GM13976 (cell line): Measurements from ENCODE around the gene PDSS1.

Experiments used
- DNase-seq: peaks from one replicate; pipeline ENCODE4 v3.0.0; 2012; ENCODE audit warnings: low spot score
- in situ Hi-C: fragments of 300-500 bp; cut with MboI; formaldehyde crosslinking; loops from one replicate; pipeline ENCODE4 v1.12.0; 2022; ENCODE audit warnings: low sequenced_read_pairs, mixed read lengths, inconsistent platforms; ENCODE audit not compliant: unreplicated experiment
- TF ChIP-seq, protein P1 (sequence below): IDR thresholded peaks from 2 replicates; pipeline ENCODE4 v1.5.1; 2012; ENCODE audit warnings: borderline replicate concordance, mild to moderate bottlenecking; ENCODE audit not compliant: insufficient read depth; ENCODE audit errors: extremely low read depth, missing control alignments, control extremely low read depth

The PDSS1 gene

DNA sequence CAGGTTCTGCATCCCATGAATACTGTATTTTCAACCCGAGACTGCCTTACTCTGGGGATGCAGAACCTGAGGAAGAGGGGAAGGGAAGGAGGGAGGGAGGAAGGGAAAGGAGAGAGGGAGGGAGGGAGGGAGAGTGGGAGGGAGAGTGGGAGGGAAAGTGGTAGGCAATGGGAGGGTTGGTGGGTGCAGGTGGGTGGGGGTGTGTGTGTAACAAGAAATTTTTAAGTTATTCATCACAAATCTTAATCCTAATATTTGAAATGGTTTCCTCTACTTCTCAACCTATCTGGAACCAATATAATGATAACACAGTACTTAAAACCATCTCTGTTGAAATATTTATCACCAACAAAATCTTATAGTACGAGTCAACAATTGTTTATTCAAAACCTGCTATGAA lies 68.0 kb downstream of the PDSS1 start:
- TF ChIP-seq, protein P1, sequence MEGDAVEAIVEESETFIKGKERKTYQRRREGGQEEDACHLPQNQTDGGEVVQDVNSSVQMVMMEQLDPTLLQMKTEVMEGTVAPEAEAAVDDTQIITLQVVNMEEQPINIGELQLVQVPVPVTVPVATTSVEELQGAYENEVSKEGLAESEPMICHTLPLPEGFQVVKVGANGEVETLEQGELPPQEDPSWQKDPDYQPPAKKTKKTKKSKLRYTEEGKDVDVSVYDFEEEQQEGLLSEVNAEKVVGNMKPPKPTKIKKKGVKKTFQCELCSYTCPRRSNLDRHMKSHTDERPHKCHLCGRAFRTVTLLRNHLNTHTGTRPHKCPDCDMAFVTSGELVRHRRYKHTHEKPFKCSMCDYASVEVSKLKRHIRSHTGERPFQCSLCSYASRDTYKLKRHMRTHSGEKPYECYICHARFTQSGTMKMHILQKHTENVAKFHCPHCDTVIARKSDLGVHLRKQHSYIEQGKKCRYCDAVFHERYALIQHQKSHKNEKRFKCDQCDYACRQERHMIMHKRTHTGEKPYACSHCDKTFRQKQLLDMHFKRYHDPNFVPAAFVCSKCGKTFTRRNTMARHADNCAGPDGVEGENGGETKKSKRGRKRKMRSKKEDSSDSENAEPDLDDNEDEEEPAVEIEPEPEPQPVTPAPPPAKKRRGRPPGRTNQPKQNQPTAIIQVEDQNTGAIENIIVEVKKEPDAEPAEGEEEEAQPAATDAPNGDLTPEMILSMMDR: no peak
- no peak for DNase-seq
- in situ Hi-C loops: no loop called here

DNA sequence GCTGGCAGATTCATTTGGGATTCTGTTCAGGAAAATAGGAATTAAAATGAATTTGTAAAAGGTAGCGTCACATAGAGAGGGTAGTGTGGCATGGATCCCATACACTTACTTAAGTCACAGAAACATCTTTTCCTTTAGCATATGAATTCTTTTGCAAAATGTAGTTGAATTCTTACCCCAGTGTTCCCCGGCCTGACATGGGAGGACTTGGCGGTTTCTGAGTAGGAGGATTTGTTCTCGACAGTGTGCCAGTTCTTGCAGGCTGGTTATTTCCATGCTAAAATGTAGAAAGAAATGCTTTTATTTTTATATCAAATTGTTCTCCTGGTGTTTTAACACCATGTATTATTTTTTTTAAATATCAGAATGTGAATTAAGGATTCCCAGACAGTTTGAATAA lies 72.6 kb downstream of the PDSS1 start:
- no peak for DNase-seq
- TF ChIP-seq, protein P1: no peak
- in situ Hi-C loops: no loop called here

DNA sequence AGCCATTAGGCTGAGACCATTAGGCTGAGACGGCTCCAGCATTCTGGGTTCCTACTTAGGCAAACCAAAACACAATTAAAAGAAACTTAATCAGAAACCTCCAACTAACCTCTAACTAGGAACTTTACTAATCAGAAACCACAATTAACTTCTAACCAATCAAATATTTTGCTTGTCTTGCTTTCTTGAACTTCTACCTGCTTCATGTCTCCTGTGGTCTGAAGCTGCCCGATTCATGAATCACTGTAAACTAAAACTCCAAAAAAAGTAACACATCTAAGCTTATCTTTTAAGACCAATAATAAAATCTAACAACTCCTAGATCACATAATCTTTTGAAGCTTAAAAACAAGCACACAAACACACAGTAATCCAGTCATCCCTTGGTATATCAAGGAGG lies 76.1 kb downstream of the PDSS1 start:
- TF ChIP-seq, protein P1: no peak
- DNase-seq: no peak
- in situ Hi-C loops: no loop called here

DNA sequence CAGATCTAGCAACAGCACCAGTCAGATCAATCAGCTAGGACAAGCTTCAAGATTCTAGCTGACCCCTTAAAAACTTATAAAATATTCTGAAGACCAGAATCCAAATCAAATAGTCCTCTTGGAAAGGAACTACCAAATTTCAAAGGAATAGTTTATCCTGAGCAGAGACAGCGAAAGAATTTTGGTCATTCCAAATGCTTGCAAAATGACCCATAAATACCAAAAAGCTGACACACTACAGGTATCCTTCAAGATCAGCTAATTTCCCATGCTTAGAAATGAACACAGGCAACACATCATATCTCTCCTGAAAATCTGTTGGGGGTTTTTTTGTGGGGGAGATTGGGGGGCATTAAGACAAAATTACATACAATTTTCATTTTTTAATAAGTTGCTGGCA lies 78.8 kb downstream of the PDSS1 start:
- no peak for DNase-seq
- TF ChIP-seq, protein P1: no peak
- in situ Hi-C loops: no loop called here

DNA sequence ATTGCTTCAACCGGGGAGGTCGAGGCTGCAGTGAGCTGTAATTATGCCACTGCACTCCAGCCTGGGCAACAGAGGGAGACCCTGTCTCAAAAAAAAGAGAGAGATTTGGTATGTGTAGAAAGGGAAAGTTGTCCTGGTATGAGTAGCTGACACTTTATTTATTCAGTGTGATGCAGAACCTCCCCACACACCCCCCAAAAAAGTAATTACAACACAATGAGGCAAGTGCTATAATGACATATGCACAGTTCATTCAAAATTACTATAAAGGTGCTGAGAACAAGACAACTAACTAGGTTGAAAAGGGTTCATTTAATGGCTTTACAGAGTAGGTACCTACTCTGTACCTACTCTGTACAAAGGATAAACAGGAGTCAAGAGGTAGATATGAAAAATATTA lies 80.2 kb downstream of the PDSS1 start:
- TF ChIP-seq, protein P1: no peak
- in situ Hi-C loops: no loop called here
- no peak for DNase-seq

DNA sequence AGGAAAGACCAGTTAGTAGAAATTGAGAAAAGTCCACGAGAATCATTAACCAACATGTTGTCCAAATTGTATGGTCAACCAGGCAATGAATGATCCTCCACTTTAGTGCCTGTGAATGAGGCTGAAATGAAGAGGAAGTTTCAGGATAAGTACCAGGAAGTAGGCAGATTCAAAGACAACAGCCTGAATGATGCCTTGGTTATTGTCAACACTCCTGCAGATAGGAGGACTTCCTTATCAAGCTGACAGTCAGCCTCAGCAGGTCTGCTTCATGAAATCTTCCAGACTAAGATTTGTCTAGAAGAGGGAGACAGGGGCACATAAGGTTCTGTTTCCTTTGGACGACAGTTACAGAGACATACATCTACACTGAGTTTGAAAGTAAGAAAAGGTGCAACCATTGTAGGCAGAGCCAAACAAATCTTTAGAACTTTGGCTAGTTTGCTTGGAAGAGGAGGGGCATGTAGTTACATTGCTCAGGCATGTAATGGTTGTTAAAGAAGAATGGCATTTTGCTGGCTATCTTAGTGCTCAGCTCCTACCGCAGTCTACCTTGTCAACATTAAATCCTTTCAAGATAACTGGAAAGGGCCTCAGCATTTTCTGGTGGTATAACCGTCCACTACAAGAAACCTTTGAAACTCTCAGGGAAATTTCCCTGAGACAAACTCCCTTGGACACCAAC lies 81.8 kb downstream of the PDSS1 start:
- in situ Hi-C loops: no loop called here
- DNase-seq: no peak
- TF ChIP-seq, protein P1: no peak
